NB4 (cell line): ENCODE data around the gene PLGLB2.
"Not testable (repeated sequence)": the region's sequence is repeated elsewhere in the genome, so short reads cannot be mapped to it uniquely, and the experiment has no call there.

Experiments
- CTCF ChIP-seq: IDR thresholded peaks from one replicate; pipeline ENCODE4 v1.5.1; 2012; ENCODE audit warnings: low read depth, low read length
- MAX ChIP-seq: IDR thresholded peaks from 2 replicates; pipeline ENCODE4 v1.6.1; 2011; ENCODE audit warnings: low read depth, low read length
- MYC ChIP-seq: IDR thresholded peaks from 2 replicates; pipeline ENCODE4 v1.6.1; 2011; ENCODE audit warnings: low read depth, low read length
- POLR2A ChIP-seq: IDR thresholded peaks from 2 replicates; pipeline ENCODE4 v1.6.1; 2011; ENCODE audit warnings: mild to moderate bottlenecking; ENCODE audit not compliant: insufficient read length; ENCODE audit errors: extremely low read depth

- not testable (repeated sequence) for TF ChIP-seq CTCF, POLR2A, MYC, MAX
Measured at GRCh38 chr2:87748524-87748923, 637 bp downstream of the PLGLB2 start.
